ENCODE data around the gene COL12A1. TPM values are rescaled to one million over a fixed set of nuclear protein-coding genes. Genes with fewer than 3 reads are reported as not detected.

COL12A1 gene
- total and polyA plus RNA-seq, 9 of the 15 experiments (the other 6 are each of a cell fraction or from before 2014, with no cell fraction given), result 0.11 TPM; not detected in 8

DNA sequence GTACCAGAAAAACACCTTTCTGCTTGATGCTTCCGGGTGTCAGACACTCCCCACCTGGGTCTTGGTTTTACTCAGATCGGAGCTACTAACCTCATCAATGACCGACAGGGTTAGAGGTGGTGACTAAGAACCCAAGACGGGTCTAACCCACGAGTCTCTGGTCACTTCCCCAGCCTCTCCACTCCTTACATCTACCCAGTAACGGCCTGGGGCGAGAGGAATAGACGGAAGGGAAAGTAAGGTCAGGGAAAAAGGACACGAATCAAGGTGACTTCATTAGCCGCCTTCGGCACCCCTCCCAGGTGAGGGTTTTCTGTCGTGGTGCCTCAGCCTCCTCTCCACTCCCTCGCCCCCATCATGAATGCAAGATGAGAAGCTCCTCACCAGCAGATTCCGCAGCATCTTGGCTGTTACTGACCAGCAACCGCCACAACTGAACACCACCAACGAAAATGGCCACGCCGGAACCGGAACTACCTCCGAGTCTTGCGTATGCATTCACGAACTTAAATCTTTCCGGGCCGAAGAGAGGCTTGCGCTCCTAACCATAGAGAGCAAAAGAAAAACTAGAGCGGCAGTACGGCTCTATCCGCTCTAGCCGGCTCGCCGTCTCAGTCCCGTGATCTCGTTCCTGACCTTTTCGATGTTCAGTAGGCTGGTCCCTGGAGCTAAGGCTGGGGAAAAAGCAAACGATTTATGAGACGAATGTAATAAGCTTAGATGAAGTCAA, 37.6 kb upstream of the COL12A1 start, which contains the start of gene COX7A2 (continued):
- no peak for TF ChIP-seq ZNF175 (CRISPR knock-in tag; IDR thresholded peaks at IDR 0.05; ENCODE audit: low read depth)
- peak; percentile 97 for TF ChIP-seq GABPA (tag; conservative IDR thresholded peaks at IDR 0.05; ENCODE audit: low read depth)
- TF ChIP-seq GTF2F1 (IDR thresholded peaks at IDR 0.05; ENCODE audit: low read depth, low read length), result peak; percentile 62; the same call in 1 of the 2 replicates
- TF ChIP-seq ZNF143 (CRISPR knock-in tag; IDR thresholded peaks at IDR 0.05), result no peak
- 0 out of 2 replicates have a peak, but pooled peaks have one; percentile 22 for TF ChIP-seq BCOR (IDR thresholded peaks at IDR 0.05)
- TF ChIP-seq NR1H2 (CRISPR knock-in tag; IDR thresholded peaks at IDR 0.05), result no peak
- no peak for TF ChIP-seq ZNF124 (CRISPR knock-in tag; IDR thresholded peaks at IDR 0.05)
- no peak for TF ChIP-seq SMARCA5 (IDR thresholded peaks at IDR 0.05)
- TF ChIP-seq, protein P1, sequence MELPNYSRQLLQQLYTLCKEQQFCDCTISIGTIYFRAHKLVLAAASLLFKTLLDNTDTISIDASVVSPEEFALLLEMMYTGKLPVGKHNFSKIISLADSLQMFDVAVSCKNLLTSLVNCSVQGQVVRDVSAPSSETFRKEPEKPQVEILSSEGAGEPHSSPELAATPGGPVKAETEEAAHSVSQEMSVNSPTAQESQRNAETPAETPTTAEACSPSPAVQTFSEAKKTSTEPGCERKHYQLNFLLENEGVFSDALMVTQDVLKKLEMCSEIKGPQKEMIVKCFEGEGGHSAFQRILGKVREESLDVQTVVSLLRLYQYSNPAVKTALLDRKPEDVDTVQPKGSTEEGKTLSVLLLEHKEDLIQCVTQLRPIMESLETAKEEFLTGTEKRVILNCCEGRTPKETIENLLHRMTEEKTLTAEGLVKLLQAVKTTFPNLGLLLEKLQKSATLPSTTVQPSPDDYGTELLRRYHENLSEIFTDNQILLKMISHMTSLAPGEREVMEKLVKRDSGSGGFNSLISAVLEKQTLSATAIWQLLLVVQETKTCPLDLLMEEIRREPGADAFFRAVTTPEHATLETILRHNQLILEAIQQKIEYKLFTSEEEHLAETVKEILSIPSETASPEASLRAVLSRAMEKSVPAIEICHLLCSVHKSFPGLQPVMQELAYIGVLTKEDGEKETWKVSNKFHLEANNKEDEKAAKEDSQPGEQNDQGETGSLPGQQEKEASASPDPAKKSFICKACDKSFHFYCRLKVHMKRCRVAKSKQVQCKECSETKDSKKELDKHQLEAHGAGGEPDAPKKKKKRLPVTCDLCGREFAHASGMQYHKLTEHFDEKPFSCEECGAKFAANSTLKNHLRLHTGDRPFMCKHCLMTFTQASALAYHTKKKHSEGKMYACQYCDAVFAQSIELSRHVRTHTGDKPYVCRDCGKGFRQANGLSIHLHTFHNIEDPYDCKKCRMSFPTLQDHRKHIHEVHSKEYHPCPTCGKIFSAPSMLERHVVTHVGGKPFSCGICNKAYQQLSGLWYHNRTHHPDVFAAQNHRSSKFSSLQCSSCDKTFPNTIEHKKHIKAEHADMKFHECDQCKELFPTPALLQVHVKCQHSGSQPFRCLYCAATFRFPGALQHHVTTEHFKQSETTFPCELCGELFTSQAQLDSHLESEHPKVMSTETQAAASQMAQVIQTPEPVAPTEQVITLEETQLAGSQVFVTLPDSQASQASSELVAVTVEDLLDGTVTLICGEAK (IDR thresholded peaks at IDR 0.05), result peak; percentile 96
- TF ChIP-seq, protein P1 (CRISPR knock-in tag; IDR thresholded peaks at IDR 0.05), result no peak
- TF ChIP-seq CBX5 (IDR thresholded peaks at IDR 0.05; ENCODE audit: borderline replicate concordance, low read depth), result peak; percentile 28; the same call in 1 of the 2 replicates
- TF ChIP-seq, protein P2, sequence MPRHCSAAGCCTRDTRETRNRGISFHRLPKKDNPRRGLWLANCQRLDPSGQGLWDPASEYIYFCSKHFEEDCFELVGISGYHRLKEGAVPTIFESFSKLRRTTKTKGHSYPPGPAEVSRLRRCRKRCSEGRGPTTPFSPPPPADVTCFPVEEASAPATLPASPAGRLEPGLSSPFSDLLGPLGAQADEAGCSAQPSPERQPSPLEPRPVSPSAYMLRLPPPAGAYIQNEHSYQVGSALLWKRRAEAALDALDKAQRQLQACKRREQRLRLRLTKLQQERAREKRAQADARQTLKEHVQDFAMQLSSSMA (CRISPR knock-in tag; IDR thresholded peaks at IDR 0.05), result no peak
- no peak for TF ChIP-seq ZNF282 (CRISPR knock-in tag; IDR thresholded peaks at IDR 0.05)
- TF ChIP-seq HDAC6 (IDR thresholded peaks at IDR 0.05; ENCODE audit: low read depth, low read length), result no peak
- TF ChIP-seq MTA2 (IDR thresholded peaks at IDR 0.05; ENCODE audit: low read depth), result no peak
- no peak for TF ChIP-seq RAD21 (CRISPR knock-in tag; conservative IDR thresholded peaks at IDR 0.05 in 1 of 2, IDR thresholded peaks at IDR 0.05 in 1 of 2)
- no peak for TF ChIP-seq ZNF778 (CRISPR knock-in tag; IDR thresholded peaks at IDR 0.05)
- peak in 1 of 2 experiments; percentile 71; a peak in 1 of 4 replicates for TF ChIP-seq RCOR1 (IDR thresholded peaks at IDR 0.05; ENCODE audit: borderline replicate concordance in 1 of 2, low read depth in 2 of 2, low read length in 2 of 2)
- peak; percentile 54 for TF ChIP-seq FOSL1 (tag; conservative IDR thresholded peaks at IDR 0.05)
- TF ChIP-seq POLR2A (conservative IDR thresholded peaks at IDR 0.05), result peak; percentile 98

Data from K562 (cell line).